Activated T-cell treated with anti-CD3 and anti-CD28 coated beads, Interleukin-2, amount 50 U/mL, for 48 hours (primary cell): ENCODE measurements around the gene MEF2C.
"Not testable (repeated sequence)": the region's sequence is repeated elsewhere in the genome, so short reads cannot be mapped to it uniquely, and the experiment has no call there.

Experiments used
- DNase-seq, 2 experiments: peaks; one replicate each; pipeline ENCODE4 v3.0.0-alpha.2; 2020

MEF2C gene

DNA sequence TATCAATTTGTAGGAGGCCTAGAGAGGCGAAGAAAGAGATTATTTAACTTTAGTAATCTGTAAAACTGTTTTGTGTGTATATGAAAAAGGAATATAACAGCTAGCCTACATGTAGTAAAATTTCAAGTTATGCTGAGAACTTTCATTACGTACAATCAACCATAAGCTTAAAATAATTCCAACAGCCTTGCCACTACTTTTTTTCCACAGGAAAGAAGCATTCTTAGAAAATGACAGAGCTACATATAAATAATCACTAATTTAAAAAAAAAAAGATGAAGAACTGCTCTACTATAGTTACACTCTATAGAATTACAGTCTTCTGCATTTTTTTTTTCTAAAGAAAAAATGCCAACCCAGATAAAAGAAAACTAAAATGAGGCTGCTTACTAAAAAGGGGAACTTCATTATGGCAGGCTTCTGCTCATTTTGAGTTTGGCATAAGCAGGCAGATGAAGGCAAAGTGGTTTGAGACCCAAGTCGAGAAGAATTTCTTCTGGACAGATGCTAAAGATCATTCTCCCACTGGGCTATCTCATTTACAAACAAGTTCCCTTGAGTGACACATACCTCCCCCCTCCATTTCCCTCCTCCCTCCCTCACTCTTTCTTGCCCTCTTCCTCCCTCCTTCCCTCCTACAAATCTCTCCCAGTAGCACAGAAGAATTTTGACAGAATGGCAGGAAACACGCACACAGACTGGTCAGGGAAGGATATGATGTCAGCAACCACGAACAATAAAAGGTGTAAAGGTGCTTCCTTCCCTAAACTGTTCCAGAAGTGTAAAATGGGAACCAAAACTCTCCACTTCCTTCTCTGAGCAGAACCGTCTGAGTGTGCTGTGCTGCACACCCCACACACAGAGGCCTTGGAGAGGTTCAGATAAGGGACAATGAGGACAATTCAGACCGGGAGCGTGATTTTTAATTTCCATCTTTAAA is 56.1 kb downstream of the MEF2C start:
- DNase-seq, result peak in 1 of 2 experiments; percentile 17

DNA sequence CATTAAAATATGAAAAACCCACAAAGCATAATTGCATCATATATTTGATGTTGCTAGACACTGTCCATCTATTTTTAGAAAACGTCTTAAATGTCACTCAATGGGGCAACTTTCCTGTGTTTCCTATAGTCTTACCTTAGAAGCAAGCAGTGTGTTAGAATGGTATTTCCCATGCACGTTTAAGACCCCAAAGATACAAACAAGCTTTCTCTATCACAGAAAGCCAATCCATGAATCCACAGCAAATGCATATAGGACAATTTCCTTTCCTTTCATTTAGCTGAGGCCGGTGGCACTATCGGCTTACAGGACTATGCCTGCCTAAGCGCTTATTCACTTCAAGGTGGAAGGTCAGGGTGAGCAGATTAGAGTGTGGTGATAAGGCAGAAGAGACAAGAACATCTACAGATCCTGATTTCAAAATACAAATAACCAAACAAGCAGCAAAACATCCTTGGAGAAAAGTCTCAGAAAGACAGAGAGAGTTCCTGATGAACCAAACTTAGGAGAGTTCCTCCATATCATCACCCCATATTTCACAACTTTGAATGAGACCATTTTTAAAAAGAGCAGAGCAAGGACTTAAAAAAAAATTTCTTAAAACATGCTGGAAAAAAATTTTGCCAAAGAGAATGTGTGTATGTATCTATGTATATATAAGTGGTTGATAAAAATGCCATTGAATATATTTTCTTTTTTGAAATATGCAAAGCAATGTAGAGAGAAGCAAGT is 57.2 kb downstream of the MEF2C start:
- no peak for DNase-seq

DNA sequence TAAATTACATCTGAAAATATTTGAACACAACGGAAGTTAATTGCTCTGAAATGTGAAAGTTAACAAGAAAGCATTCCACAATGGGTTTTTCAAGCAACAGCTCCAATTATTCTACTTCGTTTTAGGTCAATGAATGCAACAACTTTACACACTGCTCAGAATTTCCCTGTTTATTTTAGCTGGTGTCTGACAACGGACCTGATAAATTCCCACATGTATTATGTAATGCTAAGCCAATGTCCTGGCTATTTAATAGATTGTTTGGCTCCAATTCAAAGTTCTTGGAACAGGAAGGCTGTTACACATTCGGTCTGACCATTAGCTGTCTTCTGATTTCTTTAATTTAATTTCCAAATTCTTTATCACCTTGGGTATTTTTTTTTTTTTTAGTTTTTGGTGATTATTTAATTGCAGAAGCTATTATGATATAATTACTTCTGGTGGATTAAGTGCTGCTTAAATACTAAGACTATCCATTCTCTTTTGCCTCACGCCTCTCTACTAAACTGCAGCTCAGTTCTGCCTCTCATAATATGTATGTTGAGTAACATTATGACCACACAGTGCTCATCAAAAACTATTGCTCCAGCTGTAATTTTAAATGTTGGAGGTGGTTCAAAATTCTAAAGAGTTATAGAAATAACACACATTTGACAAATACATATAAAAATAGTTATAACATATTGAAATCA is 57.9 kb downstream of the MEF2C start:
- no peak for DNase-seq

DNA sequence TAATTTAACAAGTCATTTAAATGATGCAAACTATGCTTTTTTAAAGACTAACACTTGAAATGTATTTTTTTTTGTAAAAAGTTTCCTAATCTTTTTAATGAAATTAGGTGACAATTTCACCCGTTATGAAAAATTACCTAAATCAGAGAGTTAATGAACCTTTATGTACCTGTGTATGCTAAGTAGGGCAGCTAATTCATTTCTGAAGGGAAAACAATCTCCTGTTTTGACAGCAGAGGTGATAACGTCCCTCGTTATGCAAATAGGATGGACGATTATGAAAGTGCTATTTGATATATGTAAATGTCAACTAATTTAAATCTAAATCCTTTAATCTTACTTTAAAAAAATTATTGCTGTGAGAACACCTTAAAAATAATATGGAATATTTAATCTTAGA is 58.8 kb downstream of the MEF2C start:
- DNase-seq, result no peak

DNA sequence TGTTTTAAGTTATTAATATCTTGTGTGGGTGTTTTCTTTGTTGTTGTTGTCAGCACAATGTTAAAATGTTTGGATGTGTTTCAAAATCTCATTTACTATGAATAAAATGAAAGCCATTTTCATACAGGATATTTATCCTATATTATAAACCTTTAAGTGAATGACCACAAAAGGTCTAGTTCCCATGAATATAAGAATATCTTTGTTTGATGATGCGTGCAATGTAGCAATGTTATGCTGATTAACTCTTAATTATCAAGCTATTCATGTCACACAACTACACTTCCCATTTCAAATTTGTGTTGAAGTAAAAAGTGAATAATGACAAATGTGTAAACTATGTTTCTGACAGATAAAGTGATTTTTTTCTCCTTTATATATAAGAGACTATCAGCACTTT is 59.8 kb downstream of the MEF2C start:
- DNase-seq, result no peak

DNA sequence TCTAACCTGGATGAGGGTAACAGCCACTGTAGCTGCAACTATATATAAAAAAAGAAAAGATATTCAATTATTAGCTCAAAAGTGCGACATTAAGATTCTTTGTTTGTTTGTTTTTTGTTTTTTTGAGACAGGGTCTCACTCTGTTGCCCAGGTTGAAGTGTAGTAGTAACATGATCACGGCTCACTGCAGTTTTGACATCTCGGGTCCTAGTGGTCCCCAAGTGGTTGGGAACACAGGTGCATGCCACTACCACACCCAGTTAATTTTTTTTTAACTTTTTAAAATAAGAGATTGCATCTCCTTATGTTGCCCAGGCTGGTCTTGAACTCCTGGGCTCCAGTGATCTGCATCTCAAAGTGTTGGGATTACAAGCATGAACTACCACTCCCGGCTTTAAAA is 61.8 kb downstream of the MEF2C start:
- DNase-seq, result no peak

DNA sequence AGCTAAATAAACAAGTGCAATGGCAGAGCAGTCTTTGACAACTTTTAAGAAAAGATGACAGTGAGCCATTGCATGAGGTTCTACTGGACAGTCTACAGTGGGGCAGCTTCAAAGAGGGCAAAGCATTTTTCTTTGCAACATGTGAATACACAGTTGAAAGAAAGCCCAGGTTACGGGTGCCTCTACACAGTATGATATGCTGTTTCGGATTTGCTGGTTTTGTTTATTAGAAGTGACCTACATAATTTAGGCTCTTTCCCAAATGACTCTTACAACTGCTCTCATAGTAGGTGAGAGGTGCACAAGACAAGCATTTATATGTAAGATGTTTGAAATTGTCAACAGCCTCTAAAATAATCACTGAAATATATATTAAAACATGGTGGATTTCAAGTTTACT is 62.4 kb downstream of the MEF2C start:
- DNase-seq, result no peak

DNA sequence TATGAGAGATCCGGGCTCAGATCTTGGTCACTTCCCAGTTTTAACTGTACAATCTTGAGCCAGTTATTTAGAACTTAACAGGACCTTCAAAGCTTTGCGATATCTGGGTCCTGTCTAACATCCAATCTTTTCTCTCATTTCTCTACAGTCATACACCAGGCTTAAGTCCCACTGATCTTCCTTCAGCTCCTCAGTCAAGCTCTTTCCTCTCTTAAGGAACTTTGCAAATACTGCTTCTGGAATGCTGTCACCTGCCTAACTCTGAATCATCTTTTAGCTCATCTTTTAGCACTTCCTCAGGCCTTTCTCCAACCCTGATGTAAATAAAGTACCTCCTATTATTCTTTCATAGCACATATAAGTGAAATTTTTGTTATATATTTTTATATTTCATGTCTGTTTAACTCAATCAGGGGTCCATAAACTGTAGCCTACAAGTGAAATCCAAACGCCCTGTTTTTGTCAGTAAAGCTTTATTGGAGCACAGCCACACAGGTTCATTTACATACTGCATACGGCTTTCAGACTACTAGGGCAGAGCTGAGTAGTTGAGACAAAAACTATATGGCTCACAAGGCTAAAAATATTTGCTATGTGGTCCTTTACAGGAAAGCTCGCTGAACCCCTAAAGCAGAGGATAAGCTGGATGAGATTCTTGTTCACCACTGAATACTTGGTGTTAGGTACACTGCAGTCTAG is 63.5 kb downstream of the MEF2C start:
- DNase-seq, result no peak

DNA sequence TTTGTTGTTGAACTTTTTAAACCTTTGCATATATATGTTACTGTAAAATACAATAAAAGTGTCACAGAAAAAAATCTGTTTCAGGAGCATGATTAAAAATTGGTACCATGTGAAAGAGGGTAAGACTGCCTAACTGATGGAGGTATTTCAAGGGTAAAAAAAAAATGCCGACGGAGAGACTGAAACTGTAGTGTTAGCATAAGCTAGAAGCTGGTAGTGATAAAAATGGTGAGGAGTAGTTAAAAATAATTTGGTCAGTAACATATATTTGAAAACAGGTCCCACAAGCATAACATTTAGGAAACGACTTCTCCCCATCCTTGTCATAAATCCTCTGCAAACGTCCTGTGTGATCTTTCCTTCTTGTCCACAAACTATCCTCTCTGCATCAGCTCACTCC is 64.7 kb downstream of the MEF2C start:
- DNase-seq, result no peak

DNA sequence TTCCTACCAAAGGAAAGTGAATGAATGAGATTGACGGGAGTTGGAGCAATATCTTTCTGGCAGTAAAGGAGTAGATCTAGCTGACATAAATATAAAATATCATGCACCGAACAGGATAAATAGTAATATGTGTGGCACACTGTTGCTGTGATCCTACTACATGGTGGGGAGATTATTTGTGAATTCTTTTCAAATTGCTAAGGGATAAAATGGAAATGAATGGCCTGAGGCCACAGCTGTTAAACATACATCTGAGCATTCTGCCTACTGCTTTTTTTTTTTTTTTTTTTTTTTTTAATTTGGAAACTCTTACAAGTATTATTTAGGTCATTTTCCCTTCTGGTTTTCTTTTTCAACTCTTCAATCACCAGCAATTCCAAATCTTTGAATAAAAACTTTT is 66.8 kb downstream of the MEF2C start:
- no peak for DNase-seq

DNA sequence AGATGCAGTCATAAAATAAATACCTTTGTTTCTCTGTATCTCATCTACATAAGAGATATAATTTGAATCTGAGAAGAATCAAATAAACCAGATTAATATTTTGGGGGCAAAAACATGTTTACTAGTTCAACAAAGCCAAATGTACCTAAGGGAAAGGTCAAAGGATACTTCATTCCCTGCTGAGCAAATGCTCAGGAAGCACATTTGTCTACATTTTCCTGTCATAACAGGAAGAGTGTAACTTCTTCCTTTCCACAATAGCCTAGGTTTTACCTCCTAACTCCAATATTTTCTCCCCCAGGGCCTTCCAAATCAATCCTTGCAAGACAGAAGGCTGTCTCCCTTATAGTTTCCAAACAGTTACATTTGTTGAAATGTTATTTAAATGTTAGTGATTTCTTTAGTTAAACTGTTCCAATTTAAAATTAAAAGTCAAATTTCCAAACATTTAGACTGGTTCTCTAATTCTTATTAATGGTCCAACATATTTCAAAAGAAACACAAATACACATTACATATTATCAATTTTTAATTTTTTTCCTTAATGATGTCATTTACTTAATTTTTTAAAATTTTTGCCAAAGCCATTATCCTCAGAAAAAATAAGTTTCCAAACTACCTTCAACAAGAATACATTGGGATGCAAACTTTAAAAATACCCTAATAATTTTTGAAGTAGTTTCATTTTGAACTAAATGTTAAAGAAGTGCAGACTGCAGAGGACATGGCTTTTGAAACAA is 67.8 kb downstream of the MEF2C start:
- no peak for DNase-seq

DNA sequence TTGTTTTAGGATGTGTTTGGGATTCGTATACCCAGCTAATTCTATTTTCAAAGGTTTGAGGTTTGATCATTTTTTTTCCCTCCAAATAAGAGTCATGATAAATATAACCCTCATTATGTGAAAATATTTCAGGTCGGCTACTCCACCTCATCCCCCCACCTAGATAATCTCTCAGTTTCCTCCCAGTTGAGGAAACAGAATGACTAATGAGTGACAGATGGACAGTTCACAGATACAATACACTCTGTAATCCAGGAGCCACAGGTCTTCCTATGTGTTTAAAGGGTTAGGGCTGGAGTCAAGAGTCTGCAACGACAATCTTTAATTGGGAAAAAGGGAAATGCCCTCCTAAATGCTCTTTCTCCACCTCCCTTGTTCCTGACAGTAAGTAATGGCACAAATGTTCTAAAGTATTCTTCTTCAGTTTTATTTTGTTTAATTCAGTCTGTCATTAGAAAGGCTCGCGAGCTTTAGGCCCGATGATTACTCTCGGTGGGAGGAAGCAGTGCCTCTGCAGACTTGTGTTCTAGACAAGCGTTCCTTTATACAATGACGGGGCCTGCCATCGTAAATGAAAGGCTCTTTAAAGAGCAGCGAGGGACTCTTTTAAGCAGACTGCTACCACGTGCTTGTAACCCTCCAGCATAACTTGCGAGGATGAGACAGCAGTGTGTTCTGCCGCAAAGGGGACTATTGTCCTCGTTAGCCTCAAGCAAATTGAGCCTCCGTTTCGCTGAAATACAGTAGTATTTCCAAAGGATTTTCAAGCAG is 69.0 kb downstream of the MEF2C start:
- no peak for DNase-seq

DNA sequence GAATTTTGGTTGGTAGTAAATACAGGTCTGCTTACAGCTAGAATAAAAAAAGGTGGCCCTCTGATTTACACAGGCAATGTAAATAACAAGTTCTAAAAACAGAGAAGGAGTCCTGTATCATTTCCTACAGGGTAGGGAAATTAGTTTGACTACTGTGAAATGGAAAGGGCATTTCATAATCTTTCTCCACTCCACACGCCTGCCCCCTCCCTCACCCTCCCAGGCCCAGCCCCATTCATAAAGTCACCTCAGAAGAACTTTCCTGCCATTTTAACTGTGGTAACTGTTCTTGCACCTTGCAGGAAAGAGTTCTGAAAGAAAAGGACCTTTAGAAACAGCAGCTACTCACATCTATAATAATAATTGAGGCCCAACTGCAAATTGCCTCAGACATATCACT is 69.7 kb downstream of the MEF2C start:
- DNase-seq, result no peak

DNA sequence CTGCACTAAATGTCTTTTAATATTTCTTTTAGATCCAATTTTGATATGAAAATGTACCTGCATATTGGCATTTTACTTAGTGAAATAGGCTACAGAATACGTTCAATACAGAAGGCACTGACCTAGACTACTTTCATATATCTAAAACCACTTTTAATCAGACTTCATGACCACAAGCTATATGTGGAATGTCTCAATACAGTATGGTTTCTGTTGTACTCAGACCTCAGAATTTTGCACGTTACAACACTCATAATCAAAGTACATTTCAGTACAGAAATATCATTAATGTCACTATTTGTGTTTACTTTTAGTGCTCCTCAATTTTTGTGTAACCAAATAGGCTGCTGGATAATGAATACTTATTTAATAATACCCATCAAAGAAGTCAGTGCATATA is 74.8 kb downstream of the MEF2C start:
- DNase-seq, result no peak

DNA sequence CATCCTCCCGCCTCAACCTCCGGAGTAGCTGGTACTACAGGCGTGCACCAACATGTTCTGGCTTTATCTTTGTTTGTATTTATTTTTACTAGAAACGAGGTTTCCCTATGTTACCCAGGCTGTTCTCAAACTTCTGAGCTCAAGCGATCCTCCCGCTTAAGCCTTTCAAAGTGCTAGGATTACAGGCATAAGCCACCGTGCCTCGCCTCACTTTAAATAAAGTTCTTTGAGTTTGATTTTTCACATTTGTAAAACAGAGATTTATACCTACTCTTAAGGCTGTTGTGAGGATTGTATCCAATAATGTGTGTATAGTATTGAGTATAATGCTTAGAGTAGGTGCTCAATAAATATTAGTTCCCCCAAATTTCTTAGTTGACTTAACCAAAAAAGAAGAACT is 75.7 kb downstream of the MEF2C start:
- DNase-seq, result no peak

DNA sequence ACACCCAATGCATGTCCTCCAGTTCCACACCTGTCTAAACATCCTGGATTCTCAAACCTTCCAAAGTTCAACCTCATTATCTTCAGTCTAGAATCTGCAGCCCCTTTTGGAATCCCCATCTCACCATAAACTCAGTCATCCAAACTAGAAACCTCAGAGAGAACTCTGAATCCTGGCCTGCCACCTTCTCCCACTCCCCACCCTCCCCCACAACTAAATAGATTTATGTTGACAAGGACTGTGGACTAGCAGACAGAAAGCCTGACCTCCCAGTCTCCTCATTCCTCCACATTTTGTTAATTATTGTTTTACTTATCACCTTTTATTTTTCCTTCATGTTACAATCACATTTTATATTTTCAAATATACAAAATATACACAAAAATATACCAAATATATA is 76.6 kb downstream of the MEF2C start:
- DNase-seq, result no peak

DNA sequence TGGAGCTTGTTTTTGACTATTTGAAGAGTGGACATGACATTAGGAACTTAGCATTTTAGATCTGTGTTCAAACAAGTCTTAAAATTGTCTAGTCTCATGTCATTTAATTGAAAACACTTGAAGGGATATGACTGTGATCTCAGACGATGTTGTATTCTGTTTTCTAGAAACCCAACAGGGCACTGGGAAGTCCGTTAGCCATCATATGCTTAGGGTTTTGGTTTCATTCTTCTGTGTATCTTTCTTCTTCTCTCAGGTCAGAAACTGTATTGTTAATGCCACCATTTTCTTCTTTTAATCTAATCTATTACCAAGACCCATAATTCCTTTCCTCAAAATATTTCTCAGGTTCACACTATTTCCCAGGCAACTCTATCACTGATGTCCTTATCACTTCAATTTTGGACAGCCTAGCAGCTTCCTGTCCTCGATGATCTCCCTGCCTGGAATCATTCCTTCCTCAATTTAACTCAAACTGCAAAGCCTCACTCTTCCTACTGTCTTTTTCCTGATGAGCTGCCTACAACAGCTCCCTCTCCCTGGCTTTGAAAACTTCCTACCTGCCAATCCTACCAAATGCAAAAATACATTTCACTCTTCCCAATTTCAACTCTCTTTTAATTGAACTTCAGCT is 77.7 kb downstream of the MEF2C start:
- DNase-seq, result no peak

DNA sequence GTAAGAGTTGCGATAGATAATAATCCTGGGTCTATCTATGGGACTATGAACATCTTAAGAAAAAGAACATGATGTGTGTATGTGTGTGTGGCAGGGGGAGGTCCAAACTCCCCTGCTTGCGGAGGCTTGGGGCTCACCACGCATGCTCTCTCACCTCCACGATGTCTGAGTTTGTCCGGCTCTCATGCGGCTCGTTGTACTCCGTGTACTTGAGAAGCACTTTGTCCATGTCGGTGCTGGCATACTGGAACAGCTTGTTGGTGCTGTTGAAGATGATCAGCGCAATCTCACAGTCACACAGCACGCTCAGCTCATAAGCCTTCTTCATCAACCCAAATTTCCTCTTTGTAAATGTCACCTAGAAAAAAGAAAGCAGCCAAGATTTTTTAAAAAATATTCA is 78.5 kb downstream of the MEF2C start:
- no peak for DNase-seq

DNA sequence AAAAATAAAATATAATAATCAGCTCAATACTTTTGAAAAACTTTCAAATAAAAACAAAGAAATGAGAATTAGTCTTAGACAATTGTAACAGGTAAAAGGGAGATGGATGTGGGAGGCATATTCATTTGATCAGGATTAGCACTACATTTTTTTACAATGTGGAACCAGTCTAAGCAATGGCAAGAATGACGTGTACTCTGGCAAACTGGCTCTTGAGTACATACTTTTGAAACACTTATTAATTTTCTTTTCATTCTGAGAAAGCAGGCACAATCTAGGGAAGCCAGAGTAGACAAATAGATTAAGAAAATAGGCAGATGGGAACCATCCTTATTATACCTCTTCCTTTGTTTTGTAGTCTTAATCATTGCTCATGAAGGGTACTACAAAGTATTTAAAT is 79.7 kb downstream of the MEF2C start:
- no peak for DNase-seq

DNA sequence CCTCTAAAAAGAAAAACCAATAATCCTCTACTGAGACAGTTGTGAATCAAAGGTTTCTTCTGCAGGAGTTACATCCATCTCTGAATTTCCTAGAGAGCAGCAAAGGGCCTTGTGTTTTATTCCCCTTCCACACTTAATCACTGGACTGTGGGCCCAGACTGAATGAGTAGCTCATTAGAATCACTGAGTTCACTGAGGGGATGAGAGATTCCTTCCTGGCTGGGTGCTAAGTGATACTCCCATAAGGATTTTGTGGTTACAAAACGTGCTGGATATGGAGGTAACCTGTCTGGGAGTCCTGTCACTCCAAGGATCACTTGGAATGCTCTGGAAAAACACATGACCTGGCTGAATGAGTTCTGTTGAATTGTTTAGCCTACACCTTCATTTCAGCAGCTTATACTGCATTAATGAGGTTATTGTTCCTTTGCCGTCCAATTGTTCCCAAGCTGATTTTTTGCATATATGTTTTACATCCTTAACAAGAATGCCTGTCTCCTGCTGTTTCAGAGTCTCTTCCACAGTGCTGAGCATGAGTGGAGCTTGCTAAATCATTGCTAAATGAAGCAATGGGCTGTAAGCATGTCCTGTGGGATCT is 82.9 kb downstream of the MEF2C start:
- DNase-seq, result no peak

DNA sequence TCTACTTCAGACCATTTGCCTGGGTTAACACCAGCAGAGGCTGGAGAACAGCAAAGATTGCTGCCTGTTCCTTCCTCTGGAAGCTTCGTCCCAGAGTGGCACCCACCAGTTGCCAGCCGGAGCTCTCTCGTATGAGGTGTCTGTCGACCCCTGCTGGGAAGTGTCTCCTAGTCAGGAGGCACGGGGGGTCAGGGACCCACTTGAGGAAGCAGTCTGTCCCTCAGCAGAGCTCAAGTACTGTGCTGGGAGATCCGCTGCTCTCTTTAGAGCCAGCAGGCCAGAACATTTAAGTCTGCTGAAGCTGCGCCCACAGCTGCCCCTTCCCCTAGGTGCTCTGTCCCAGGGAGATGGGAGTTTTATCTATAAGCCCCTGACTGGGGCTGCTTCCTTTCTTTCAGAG is 84.1 kb downstream of the MEF2C start:
- DNase-seq, result not testable (repeated sequence)
